ENCODE measurements around the gene EXO1.

DNA sequence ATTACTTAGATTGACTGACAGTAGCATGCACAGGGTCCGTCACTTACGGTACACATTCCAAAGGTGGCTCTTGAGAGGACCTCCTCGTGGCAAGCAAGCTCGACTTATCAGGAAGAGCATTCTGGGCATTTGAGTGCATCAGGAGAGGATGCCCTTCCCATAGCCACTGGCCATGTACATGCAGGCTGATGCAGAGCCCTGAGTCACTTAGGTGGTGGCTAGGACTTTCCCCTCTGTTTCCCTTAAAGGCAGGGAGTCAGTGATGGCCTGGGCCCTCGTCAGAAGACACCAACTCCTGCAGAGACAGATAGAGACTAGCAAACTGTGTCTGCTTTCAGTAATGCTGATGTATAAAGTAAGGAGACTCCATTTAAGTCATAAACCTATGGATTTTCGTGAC, 12.9 kb downstream of the EXO1 start:
- TF ChIP-seq POLR2A (IDR thresholded peaks at IDR 0.05; ENCODE audit: low read depth) (no peak), EP300 (IDR thresholded peaks at IDR 0.05) (no peak)

Data from esophagus muscularis mucosa (tissue), 2 donors.